Sigmoid colon (tissue), 4 donors: ENCODE data around the gene ATP10D.

Source experiments
- EP300 ChIP-seq, 4 donors: sonication (generic); formaldehyde crosslinking; IDR thresholded peaks; one replicate each; pipeline ENCODE4 v1.6.1; 2017; ENCODE audit warnings: antibody characterized with exemption in 4 of 4
- POLR2AphosphoS5 ChIP-seq, 4 donors: sonication (generic); formaldehyde crosslinking; IDR thresholded peaks; one replicate each; pipeline ENCODE4 v1.6.1; 2017; ENCODE audit warnings: antibody characterized with exemption in 4 of 4
- TF ChIP-seq, protein P1 (sequence below), 4 experiments: fragments of 450-650 bp in 3 of 4; fragments of 200-600 bp in 1 of 4; IDR thresholded peaks; one replicate each; pipeline ENCODE4 v1.5.1; 2016 to 2019; ENCODE audit warnings: antibody characterized with exemption in 4 of 4, mild to moderate bottlenecking in 3 of 4, moderate library complexity in 2 of 4

DNA sequence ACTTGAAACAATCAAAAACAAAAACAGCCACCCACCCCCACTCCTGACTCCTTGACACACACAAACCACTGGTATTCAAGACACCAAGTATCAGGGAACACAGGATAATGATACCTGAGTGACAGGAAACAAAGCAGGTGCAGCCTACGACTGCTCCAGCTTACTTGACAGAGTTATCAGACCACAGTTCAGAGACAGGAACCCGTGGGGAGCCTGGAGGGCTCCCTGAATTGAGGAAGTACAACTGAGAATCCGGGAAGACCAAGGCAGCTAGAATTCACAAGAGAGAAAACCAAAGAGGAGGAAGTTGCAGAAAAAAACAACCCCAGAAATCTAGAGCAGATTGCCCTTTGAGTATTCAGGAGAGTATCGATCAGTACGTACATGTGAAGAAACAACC lies 42.1 kb upstream of the ATP10D start:
- TF ChIP-seq EP300 (IDR thresholded peaks at IDR 0.05) (no peak), POLR2AphosphoS5 (IDR thresholded peaks at IDR 0.05) (no peak)
- TF ChIP-seq, protein P1, sequence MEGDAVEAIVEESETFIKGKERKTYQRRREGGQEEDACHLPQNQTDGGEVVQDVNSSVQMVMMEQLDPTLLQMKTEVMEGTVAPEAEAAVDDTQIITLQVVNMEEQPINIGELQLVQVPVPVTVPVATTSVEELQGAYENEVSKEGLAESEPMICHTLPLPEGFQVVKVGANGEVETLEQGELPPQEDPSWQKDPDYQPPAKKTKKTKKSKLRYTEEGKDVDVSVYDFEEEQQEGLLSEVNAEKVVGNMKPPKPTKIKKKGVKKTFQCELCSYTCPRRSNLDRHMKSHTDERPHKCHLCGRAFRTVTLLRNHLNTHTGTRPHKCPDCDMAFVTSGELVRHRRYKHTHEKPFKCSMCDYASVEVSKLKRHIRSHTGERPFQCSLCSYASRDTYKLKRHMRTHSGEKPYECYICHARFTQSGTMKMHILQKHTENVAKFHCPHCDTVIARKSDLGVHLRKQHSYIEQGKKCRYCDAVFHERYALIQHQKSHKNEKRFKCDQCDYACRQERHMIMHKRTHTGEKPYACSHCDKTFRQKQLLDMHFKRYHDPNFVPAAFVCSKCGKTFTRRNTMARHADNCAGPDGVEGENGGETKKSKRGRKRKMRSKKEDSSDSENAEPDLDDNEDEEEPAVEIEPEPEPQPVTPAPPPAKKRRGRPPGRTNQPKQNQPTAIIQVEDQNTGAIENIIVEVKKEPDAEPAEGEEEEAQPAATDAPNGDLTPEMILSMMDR (IDR thresholded peaks at IDR 0.05), result no peak
